ENCODE measurements around the gene CEP43. TPM values are rescaled to one million over a fixed set of nuclear protein-coding genes. Genes with fewer than 3 reads are reported as not detected.

CEP43 gene
- total RNA-seq, 1 donor from 2014 or later: 12.1 TPM

DNA sequence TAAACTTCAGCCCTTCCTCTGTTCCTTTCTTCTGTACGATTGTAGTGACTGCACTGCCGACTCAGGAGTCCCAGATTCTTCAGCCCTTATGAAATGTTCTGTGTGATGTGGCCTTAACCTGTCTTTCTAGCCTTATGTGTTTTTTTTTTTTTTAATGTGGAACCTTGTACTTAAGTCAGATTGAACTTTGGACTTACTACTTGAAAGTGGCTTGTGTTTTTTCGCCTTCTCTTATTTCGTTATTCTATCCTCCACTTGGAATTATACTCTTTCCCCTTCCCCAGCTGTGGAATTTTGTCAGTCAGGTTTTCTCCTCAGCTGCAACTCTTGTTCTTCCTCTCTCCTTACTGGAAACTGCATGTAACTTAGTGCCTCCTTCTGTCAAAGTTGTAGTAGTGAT lies 8.8 kb downstream of the CEP43 start:
- H3K4me3 Mint-ChIP-seq (ENCODE audit: unreplicated experiment): no peak overlapping the region
- TF ChIP-seq, protein P1, sequence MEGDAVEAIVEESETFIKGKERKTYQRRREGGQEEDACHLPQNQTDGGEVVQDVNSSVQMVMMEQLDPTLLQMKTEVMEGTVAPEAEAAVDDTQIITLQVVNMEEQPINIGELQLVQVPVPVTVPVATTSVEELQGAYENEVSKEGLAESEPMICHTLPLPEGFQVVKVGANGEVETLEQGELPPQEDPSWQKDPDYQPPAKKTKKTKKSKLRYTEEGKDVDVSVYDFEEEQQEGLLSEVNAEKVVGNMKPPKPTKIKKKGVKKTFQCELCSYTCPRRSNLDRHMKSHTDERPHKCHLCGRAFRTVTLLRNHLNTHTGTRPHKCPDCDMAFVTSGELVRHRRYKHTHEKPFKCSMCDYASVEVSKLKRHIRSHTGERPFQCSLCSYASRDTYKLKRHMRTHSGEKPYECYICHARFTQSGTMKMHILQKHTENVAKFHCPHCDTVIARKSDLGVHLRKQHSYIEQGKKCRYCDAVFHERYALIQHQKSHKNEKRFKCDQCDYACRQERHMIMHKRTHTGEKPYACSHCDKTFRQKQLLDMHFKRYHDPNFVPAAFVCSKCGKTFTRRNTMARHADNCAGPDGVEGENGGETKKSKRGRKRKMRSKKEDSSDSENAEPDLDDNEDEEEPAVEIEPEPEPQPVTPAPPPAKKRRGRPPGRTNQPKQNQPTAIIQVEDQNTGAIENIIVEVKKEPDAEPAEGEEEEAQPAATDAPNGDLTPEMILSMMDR (IDR thresholded peaks at IDR 0.05; ENCODE audit: partially characterized antibody, unreplicated experiment): no peak
- DNase-seq: no peak
- no peaks in the 10 kb centered on the region for H3K36me3 Mint-ChIP-seq (ENCODE audit: unreplicated experiment)
- no peak overlapping the region for H3K27ac Mint-ChIP-seq (ENCODE audit: unreplicated experiment)
- no peaks in the 10 kb centered on the region for H3K27me3 Mint-ChIP-seq (ENCODE audit: unreplicated experiment)
- H3K4me1 Mint-ChIP-seq (ENCODE audit: low read depth, unreplicated experiment): no peaks in the 10 kb centered on the region
- H3K9me3 Mint-ChIP-seq (ENCODE audit: unreplicated experiment): no peaks in the 10 kb centered on the region

DNA sequence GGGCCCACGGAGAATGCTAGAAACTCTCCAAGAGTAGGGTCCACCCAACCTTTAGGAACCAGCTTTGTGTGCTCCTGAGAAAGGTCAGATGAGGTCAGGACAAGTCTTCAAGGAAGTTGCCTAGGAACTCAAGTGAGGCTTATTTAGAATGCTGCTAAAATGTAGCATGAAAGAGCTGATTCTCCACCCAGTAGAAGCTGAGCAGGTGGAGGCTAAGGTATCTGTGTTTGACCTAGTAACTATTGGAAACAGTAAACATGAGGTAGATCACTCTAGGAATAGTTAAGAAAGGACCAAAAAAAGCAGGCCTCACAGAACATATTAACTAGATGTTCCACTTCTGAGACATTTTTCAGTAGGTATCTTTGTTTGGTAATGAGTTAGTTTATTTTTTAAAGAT lies 13.9 kb downstream of the CEP43 start:
- DNase-seq: no peak
- TF ChIP-seq, protein P1 (IDR thresholded peaks at IDR 0.05; ENCODE audit: partially characterized antibody, unreplicated experiment): no peak
- no peaks in the 10 kb centered on the region for H3K36me3 Mint-ChIP-seq (ENCODE audit: unreplicated experiment)
- H3K27me3 Mint-ChIP-seq (ENCODE audit: unreplicated experiment): no peaks in the 10 kb centered on the region
- no peaks in the 10 kb centered on the region for H3K9me3 Mint-ChIP-seq (ENCODE audit: unreplicated experiment)
- no peak overlapping the region for H3K27ac Mint-ChIP-seq (ENCODE audit: unreplicated experiment)
- no peaks in the 10 kb centered on the region for H3K4me1 Mint-ChIP-seq (ENCODE audit: low read depth, unreplicated experiment)
- no peak overlapping the region for H3K4me3 Mint-ChIP-seq (ENCODE audit: unreplicated experiment)

DNA sequence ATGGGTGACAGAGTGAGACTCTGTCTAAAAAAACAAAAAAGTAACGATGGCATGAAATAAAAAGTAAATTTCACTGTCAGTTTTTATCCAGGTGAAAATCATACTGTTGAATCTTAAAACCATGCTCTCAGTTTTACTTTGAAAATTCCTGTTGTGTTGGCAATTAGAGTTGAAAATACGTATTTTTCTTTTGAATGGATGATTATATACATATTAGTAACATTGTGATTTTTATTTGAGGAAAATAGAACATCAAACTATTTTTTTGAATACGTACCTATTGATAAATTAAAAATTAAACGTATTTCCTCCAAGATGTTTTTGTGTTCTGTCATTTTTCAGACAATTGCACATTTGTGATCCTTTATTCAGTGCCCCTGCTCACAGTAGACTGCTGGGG lies 14.7 kb downstream of the CEP43 start:
- Mint-ChIP-seq H3K36me3 (ENCODE audit: unreplicated experiment) (no peaks in the 10 kb centered on the region), H3K4me1 (ENCODE audit: low read depth, unreplicated experiment) (no peaks in the 10 kb centered on the region), H3K27ac (ENCODE audit: unreplicated experiment) (no peak overlapping the region), H3K4me3 (ENCODE audit: unreplicated experiment) (no peak overlapping the region), H3K9me3 (ENCODE audit: unreplicated experiment) (no peaks in the 10 kb centered on the region), H3K27me3 (ENCODE audit: unreplicated experiment) (no peaks in the 10 kb centered on the region)
- TF ChIP-seq, protein P1 (IDR thresholded peaks at IDR 0.05; ENCODE audit: partially characterized antibody, unreplicated experiment): no peak
- no peak for DNase-seq

DNA sequence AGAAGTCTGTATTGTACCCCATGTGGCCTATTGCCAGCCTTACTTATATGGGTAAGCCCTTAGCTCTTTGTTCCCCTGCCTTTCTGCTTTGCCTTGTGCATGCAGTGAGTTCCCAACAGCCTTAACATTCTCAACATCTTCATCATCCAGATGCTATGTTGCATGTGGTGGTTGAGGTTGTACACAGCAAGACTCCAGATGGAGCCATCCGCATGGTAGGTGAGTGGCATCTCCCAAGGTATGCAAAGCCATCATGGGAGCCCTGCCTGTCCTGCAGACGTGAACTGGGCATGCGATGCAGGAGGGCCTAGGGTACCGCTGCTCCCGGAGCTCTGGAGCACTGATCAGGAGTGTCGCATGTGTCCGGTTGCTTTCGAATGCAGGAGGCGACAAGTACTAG lies 16.1 kb downstream of the CEP43 start:
- TF ChIP-seq, protein P1 (IDR thresholded peaks at IDR 0.05; ENCODE audit: partially characterized antibody, unreplicated experiment): no peak
- Mint-ChIP-seq H3K9me3 (ENCODE audit: unreplicated experiment) (no peaks in the 10 kb centered on the region), H3K36me3 (ENCODE audit: unreplicated experiment) (no peaks in the 10 kb centered on the region), H3K27me3 (ENCODE audit: unreplicated experiment) (no peaks in the 10 kb centered on the region), H3K4me1 (ENCODE audit: low read depth, unreplicated experiment) (no peaks in the 10 kb centered on the region), H3K27ac (ENCODE audit: unreplicated experiment) (no peak overlapping the region), H3K4me3 (ENCODE audit: unreplicated experiment) (no peak overlapping the region)
- DNase-seq: no peak

DNA sequence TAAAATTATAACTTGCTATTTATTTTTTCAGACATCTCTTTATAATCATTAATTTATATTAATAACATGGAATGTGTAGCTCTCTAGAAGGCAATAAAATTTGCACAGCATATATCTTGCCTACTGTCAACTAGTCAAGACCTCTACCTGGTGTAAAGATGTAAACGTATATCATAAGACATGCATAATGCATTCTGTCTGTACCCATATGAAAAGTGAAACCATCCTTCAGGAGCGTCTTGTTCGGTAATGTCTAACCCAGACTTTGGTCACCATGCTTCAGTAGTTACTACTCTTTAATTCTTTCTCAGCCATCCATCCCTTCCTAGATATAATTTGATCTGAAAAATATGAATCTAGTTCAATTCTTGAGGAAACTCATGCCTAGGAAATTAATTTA lies 21.0 kb downstream of the CEP43 start:
- Mint-ChIP-seq H3K4me3 (ENCODE audit: unreplicated experiment) (no peak overlapping the region), H3K9me3 (ENCODE audit: unreplicated experiment) (no peaks in the 10 kb centered on the region), H3K27me3 (ENCODE audit: unreplicated experiment) (no peaks in the 10 kb centered on the region), H3K27ac (ENCODE audit: unreplicated experiment) (no peak overlapping the region), H3K36me3 (ENCODE audit: unreplicated experiment) (no peaks in the 10 kb centered on the region), H3K4me1 (ENCODE audit: low read depth, unreplicated experiment) (no peaks in the 10 kb centered on the region)
- TF ChIP-seq, protein P1 (IDR thresholded peaks at IDR 0.05; ENCODE audit: partially characterized antibody, unreplicated experiment): no peak
- DNase-seq: no peak

All from glutamatergic neuron (in vitro differentiated cells).